Astrocyte of the cerebellum (primary cell): Measurements from ENCODE around the gene WNT3A.
A peak's percentile ranks its signal among the peaks of the same experiment; 100 is the strongest.

ENCODE experiments used
- DNase-seq: peaks from one replicate; pipeline ENCODE4 v3.0.0-alpha.2; 2011; ENCODE audit warnings: low read depth
- H3K4me3 ChIP-seq: 2 replicates; pipeline ENCODE4 v1.5.1; 2011; ENCODE audit warnings: mild to moderate bottlenecking, low read depth, low read length, moderate library complexity
- in situ Hi-C: cut with HindIII; loops from 2 replicates; pipeline ENCODE4 v1.10.0; 2017; ENCODE audit warnings: low sequenced_read_pairs
- TF ChIP-seq, protein P1 (sequence below): IDR thresholded peaks from 2 replicates; pipeline ENCODE4 v1.5.1; 2012; ENCODE audit warnings: low read length, low read depth, moderate library complexity, mild to moderate bottlenecking; ENCODE audit errors: missing control alignments

The WNT3A gene

DNA sequence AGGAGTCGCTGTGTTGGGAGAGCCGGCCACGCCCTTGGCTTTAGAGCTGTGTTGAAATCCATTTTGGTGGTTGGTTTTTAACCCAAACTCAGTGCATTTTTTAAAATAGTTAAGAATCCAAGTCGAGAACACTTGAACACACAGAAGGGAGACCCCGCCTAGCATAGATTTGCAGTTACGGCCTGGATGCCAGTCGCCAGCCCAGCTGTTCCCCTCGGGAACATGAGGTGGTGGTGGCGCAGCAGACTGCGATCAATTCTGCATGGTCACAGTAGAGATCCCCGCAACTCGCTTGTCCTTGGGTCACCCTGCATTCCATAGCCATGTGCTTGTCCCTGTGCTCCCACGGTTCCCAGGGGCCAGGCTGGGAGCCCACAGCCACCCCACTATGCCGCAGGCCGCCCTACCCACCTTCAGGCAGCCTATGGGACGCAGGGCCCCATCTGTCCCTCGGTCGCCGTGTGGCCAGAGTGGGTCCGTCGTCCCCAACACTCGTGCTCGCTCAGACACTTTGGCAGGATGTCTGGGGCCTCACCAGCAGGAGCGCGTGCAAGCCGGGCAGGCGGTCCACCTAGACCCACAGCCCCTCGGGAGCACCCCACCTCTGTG, 91.6 kb downstream of the WNT3A start:
- DNase-seq, result no peak
- in situ Hi-C loops, result no loop called here
- TF ChIP-seq, protein P1, sequence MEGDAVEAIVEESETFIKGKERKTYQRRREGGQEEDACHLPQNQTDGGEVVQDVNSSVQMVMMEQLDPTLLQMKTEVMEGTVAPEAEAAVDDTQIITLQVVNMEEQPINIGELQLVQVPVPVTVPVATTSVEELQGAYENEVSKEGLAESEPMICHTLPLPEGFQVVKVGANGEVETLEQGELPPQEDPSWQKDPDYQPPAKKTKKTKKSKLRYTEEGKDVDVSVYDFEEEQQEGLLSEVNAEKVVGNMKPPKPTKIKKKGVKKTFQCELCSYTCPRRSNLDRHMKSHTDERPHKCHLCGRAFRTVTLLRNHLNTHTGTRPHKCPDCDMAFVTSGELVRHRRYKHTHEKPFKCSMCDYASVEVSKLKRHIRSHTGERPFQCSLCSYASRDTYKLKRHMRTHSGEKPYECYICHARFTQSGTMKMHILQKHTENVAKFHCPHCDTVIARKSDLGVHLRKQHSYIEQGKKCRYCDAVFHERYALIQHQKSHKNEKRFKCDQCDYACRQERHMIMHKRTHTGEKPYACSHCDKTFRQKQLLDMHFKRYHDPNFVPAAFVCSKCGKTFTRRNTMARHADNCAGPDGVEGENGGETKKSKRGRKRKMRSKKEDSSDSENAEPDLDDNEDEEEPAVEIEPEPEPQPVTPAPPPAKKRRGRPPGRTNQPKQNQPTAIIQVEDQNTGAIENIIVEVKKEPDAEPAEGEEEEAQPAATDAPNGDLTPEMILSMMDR, result no peak
- H3K4me3 ChIP-seq, result no peak overlapping the region

DNA sequence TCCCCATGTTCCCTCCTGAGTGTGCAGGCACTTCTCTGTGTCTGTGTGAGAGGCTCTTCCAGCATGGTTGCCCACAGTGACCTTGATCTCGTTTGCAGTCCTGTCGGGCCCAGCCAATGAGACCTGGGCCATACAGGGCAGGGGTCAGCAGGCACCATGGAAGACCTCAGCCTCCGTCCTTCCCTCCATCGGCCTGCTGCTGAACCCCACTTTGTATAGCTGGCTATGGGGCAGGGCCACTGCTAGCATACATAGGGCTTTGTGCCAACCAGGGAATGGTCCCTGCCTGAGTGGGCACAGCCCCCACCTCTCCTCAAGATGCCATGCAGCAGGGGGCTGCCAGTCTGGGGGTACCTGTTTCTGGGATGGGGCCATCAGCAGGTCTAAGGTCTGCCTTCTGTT, 92.5 kb downstream of the WNT3A start:
- TF ChIP-seq, protein P1, result no peak
- no peak for DNase-seq
- in situ Hi-C loops, result no loop called here
- H3K4me3 ChIP-seq, result no peak overlapping the region

DNA sequence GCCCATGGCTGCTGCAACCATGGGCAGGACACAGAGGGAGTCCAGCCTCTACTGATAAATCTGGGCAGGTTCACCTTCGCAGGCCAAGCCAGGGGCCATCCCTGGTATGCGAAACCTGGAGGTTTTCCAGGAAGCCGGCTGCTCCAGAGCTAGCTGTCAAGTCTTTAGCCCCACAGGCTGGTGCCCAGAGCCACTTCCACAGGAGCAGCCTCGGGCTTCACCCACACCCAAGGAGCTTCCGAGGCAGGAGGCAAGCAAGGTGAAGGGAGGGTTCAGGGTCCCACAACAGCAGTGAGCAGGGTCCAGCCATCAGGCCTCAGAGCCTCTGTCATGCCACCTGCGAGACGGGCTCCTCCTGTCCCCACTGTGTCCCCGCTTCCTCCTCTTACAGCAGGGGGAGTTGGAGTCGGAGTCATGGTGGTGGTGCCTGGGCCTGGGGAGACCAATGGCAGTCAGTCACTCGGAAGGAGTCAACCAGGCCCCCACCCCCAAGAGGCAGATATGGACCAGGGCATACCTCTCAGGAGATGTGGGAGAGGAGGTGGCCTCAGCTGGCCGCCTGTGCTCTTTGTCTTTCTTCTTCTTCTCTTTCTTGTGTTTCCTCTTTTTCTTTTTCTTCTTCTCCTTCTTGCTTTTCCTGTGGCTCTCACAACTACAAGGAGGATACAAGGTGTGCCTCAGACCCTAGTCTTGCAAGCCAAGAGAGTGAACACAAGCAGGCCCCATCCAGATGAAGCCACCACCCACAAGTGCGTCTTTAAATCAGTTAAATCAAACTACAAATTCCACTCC, 94.2 kb downstream of the WNT3A start:
- in situ Hi-C loops, result no loop called here
- TF ChIP-seq, protein P1, result no peak
- no peak for DNase-seq
- no peak overlapping the region for H3K4me3 ChIP-seq

DNA sequence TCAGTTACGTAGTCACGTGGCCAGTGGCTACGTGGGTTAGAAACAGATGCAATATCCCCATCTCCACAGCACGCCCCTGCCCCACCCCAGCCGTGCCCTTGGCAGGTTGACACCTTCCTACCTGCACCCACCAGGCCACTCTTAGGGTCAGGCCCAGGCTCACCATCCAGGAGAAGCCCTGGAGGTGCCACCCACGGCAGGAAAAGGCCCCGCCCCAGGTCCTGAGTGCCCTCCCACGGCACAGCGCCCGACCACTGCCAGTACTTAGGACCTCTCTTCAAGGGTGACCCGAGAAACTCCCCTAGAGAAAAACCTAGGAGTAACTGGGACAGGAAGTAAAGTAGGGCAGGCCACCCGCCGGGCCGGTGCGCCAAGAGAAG, 94.8 kb downstream of the WNT3A start:
- in situ Hi-C loops, result no loop called here
- H3K4me3 ChIP-seq, result peak overlapping the region; percentile 83
- TF ChIP-seq, protein P1, result no peak
- DNase-seq, result no peak

DNA sequence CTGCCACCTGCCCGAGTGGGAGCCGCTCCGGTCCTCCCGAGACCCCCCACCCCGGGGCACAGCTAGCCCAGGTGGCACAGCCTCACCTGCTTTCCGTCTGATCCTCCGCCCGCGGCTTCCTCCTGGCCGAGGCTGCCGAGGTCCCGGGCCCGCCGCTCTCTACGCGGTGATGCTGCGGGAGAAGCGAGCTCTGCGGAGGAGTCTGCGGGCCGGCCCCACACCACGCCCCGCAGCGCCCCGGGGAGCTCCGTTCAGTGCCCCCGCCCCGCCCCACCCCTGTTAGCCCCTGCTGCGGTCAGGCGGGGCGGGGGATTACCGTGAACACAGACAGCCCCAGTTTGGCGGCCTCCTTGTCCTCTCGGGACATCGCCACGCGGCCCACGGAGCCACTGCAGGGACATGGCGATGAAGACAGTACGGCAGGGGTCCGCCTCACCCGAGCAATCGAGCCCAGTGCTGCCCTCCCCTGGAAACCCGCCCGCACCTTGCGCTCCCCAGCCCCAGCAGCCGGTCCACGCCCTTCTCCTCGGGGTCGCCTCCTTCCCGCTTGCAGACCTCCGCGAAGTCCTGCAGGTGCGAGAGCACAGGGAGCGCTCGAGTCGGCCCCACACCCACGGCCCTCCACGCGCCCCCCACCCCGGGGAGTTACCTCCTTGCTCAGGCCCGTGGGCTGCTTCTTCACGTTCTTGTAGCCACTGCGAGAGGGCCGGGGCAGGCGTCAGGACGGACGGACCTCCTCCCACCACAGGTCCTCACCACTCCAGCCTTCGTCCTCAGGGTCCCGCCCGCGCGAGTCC, 95.4 kb downstream of the WNT3A start:
- TF ChIP-seq, protein P1, result peak; percentile 9
- H3K4me3 ChIP-seq, result peak overlapping the region; percentile 83
- in situ Hi-C loops, result no loop called here
- DNase-seq, result no peak

DNA sequence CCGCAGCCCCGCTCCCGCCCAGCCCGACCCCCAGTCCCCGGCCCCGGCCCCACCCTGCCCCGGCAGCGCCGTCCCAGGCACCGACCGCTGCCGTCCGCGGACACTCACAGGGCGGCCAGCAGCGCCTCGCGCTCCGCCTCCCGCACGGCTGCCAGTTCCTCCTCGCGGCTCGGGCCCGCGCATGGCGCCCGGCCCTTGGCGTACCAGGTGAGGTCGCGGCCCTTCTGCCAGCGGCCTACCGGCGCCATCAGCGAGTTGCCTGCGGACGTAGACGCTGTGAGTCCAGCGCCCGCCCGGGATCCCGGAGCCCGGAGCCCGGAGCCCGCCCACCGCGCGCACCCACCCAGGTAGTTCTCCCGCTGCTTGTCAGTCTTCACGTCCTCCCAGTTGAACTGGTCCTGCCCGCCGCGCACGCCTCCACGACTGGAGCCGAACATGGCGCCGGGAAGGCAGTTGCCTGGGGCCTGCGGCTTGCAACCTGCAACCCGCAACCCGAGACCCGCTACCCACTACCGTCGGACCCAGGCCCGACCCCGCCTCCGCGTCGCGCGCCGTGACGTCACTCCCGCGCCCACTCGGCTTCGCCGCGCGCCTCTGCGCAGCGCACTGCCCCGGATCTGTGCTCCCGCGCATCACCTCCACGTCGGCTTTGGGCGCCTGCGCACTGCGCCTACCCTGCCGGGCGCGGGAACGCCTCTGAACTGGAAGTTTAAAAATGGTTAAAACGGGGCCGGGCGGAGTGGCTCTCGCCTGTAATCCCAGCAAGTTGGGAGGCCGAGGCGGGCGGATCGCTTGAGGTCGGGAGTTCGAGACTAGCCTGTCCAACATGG, 96.2 kb downstream of the WNT3A start, which contains the start of gene C1orf35:
TSS of gene C1orf35 (minus strand) at position 535 of the 830 bp plus-strand sequence. CDS start at position 437, 98 bp downstream.
- TF ChIP-seq, protein P1, result no peak
- in situ Hi-C loops, result no loop called here
- peak; percentile 73 for DNase-seq
- peak within 1 kb of the TSS; percentile 83 for H3K4me3 ChIP-seq
